SK-N-SH treated with all-trans-retinoic acid at 6 μM for 48 hours (cell line): ENCODE results near the gene SLC10A3.

Experiments used
- ATAC-seq: fragments of 200-7000 bp; cut with Tn5 transposase; 3 replicates; pipeline ENCODE4 v1.9.1; 2020; ENCODE audit warnings: mild to moderate bottlenecking, moderate library complexity
- BACH2 ChIP-seq: fragments of 250-450 bp; sonication (Bioruptor Pico); IDR thresholded peaks from 2 replicates; pipeline ENCODE4 v1.9.0; 2021; ENCODE audit warnings: mild to moderate bottlenecking, borderline replicate concordance
- CREB5 ChIP-seq: fragments of 250-450 bp; sonication (Bioruptor Pico); IDR thresholded peaks from 2 replicates; pipeline ENCODE4 v1.5.1; 2020; ENCODE audit warnings: low read depth, mild to moderate bottlenecking, moderate library complexity
- CSDC2 ChIP-seq: fragments of 250-450 bp; sonication (Bioruptor Pico); IDR thresholded peaks from 2 replicates; pipeline ENCODE4 v1.5.0; 2020; ENCODE audit warnings: mild to moderate bottlenecking, moderate library complexity
- CSRNP3 ChIP-seq: fragments of 250-450 bp; sonication (Bioruptor Pico); IDR thresholded peaks from 2 replicates; pipeline ENCODE4 v1.5.1; 2021; ENCODE audit warnings: mild to moderate bottlenecking, moderate library complexity
- OSR1 ChIP-seq: fragments of 250-450 bp; sonication (Bioruptor Pico); IDR thresholded peaks from 2 replicates; pipeline ENCODE4 v1.8.0; 2022; ENCODE audit warnings: moderate library complexity, mild to moderate bottlenecking, inconsistent platforms
- PATZ1 ChIP-seq: fragments of 250-450 bp; sonication (Bioruptor Pico); IDR thresholded peaks from 2 replicates; pipeline ENCODE4 v1.8.0; 2020; ENCODE audit warnings: mild to moderate bottlenecking, moderate library complexity, borderline replicate concordance
- RARB ChIP-seq: fragments of 250-450 bp; sonication (Bioruptor Pico); IDR thresholded peaks from 2 replicates; pipeline ENCODE4 v1.8.0; 2021; ENCODE audit warnings: mild to moderate bottlenecking, moderate library complexity
- TCF4 ChIP-seq: fragments of 250-450 bp; sonication (Bioruptor Pico); IDR thresholded peaks from 2 replicates; pipeline ENCODE4 v1.8.0; 2021; ENCODE audit warnings: mild to moderate bottlenecking, moderate library complexity, borderline replicate concordance
- TSHZ2 ChIP-seq: fragments of 250-450 bp; sonication (Bioruptor Pico); IDR thresholded peaks from 2 replicates; pipeline ENCODE4 v1.5.0; 2020; ENCODE audit warnings: mild to moderate bottlenecking, moderate library complexity
- ZFP3 ChIP-seq: fragments of 250-450 bp; sonication (Bioruptor Pico); IDR thresholded peaks from 2 replicates; pipeline ENCODE4 v1.5.0; 2020; ENCODE audit warnings: mild to moderate bottlenecking, moderate library complexity
- ZFP30 ChIP-seq: fragments of 450-650 bp; formaldehyde crosslinking; IDR thresholded peaks from 2 replicates; pipeline ENCODE4 v1.5.0; 2022; ENCODE audit warnings: mild to moderate bottlenecking, moderate library complexity
- ZNF565 ChIP-seq: fragments of 450-650 bp; formaldehyde crosslinking; conservative IDR thresholded peaks from 2 replicates; pipeline ENCODE4 v1.5.0; 2020; ENCODE audit warnings: low read depth, mild to moderate bottlenecking, moderate library complexity

The SLC10A3 gene

GRCh38 chrX:154460326-154460725 lies 30.1 kb downstream of the SLC10A3 start (continued):
- no peak for TF ChIP-seq TSHZ2 (CRISPR knock-in tag)

- TF ChIP-seq CSDC2 (CRISPR knock-in tag) (no peak), CSRNP3 (CRISPR knock-in tag) (no peak), TCF4 (CRISPR knock-in tag) (no peak)
- ATAC-seq: peak; percentile 11
Observed at GRCh38 chrX:154459832-154460231, 30.6 kb downstream of the SLC10A3 start.

GRCh38 chrX:154458954-154459778 lies 31.3 kb downstream of the SLC10A3 start:
- ATAC-seq: peak; percentile 74
- TF ChIP-seq ZFP3 (peak; percentile 75; the same call in 1 of the 2 replicates), CSRNP3 (CRISPR knock-in tag) (no peak)

- ATAC-seq: peak; percentile 42
- TF ChIP-seq ZFP30 (CRISPR knock-in tag) (no peak), OSR1 (CRISPR knock-in tag) (no peak), BACH2 (no peak), ZNF565 (CRISPR knock-in tag) (no peak), RARB (CRISPR knock-in tag) (no peak), PATZ1 (CRISPR knock-in tag) (no peak)
Observed at GRCh38 chrX:154458116-154458953, 32.1 kb downstream of the SLC10A3 start, which contains the start of gene PLXNA3. Gene PLXNA3 (plus strand): TSS chrX:154458281. CDS start chrX:154460184, 1,903 bp downstream.

- TF ChIP-seq CREB5 (CRISPR knock-in tag): no peak
- no peak for TF ChIP-seq ZNF565 (CRISPR knock-in tag)
- TF ChIP-seq CSRNP3 (CRISPR knock-in tag): no peak
- no peak for TF ChIP-seq BACH2
- TF ChIP-seq, all 23 proteins: peak for 0
- ATAC-seq: no peak; the same call in 2 of the 3 replicates
Observed at GRCh38 chrX:154457491-154458115, 32.8 kb downstream of the SLC10A3 start.
